ENCODE measurements around the gene ZNF853. TPM values are rescaled to one million over a fixed set of nuclear protein-coding genes. Genes with fewer than 3 reads are reported as not detected.

The ZNF853 gene
- total RNA-seq, 3 donors from 2014 or later (not counting 1 experiment from before 2014, with no cell fraction given): 6.5 to 12.0 (median 9.7) TPM

GRCh38 chr7:6606866-6607583 is 8.4 kb upstream of the ZNF853 start:
- H3K4me1 Mint-ChIP-seq: peaks cover 5 to 13% of the 10 kb centered on the region in 2 donors
- 97% methylated on average over 36 of the region's 36 CpGs for WGBS (ENCODE audit: insufficient coverage)
- no peak overlapping the region for H3K27ac ChIP-seq (ENCODE audit: low read length)
- H3K36me3 Mint-ChIP-seq: no peaks in the 10 kb centered on the region
- intact Hi-C loops (cut with micrococcal nuclease): no loop called here
- H3K27me3 Mint-ChIP-seq (ENCODE audit: low read depth in 2 of 2): no peaks in the 10 kb centered on the region
- no peaks in the 10 kb centered on the region for H3K9me3 Mint-ChIP-seq
- H3K4me3 Mint-ChIP-seq: no peak overlapping the region
- ATAC-seq (no peak), DNase-seq (no peak)
- TF ChIP-seq CTCF (IDR thresholded peaks at IDR 0.05): no peak
- H3K4me1 ChIP-seq (ENCODE audit: control insufficient read depth, insufficient read depth, low read length): peaks cover 4% of the 10 kb centered on the region
- H3K36me3 ChIP-seq (ENCODE audit: control insufficient read depth, insufficient read depth, low read length): peaks cover 14% of the 10 kb centered on the region
- no peaks in the 10 kb centered on the region for H3K27me3 ChIP-seq (ENCODE audit: control insufficient read depth, insufficient read depth, low read length)
- H3K4me3 ChIP-seq (ENCODE audit: low read length): no peak overlapping the region
- no peak overlapping the region for H3K27ac Mint-ChIP-seq
- H3K9me3 ChIP-seq (ENCODE audit: control insufficient read depth, insufficient read depth, low read length): no peaks in the 10 kb centered on the region

- H3K4me1 ChIP-seq (ENCODE audit: control insufficient read depth, insufficient read depth, low read length): no peaks in the 10 kb centered on the region
- 96% methylated on average over 38 of the region's 38 CpGs for WGBS (ENCODE audit: insufficient coverage)
- Mint-ChIP-seq H3K4me1 (peaks cover 0 to 13% of the 10 kb centered on the region in 2 donors), H3K4me3 (no peak overlapping the region), H3K36me3 (no peaks in the 10 kb centered on the region), H3K27me3 (ENCODE audit: low read depth in 2 of 2) (no peaks in the 10 kb centered on the region), H3K9me3 (no peaks in the 10 kb centered on the region), H3K27ac (no peak overlapping the region)
- H3K27ac ChIP-seq (ENCODE audit: low read length): no peak overlapping the region
- H3K9me3 ChIP-seq (ENCODE audit: control insufficient read depth, insufficient read depth, low read length): no peaks in the 10 kb centered on the region
- H3K36me3 ChIP-seq (ENCODE audit: control insufficient read depth, insufficient read depth, low read length): peaks cover 10% of the 10 kb centered on the region
- no peak for TF ChIP-seq CTCF (IDR thresholded peaks at IDR 0.05)
- H3K4me3 ChIP-seq (ENCODE audit: low read length): no peak overlapping the region
- ATAC-seq: peak in 1 of 3 donors; percentile 18
- H3K27me3 ChIP-seq (ENCODE audit: control insufficient read depth, insufficient read depth, low read length): no peaks in the 10 kb centered on the region
- DNase-seq: no peak
- intact Hi-C loops (cut with micrococcal nuclease): no loop called here
Observed at GRCh38 chr7:6607651-6608051, 7.8 kb upstream of the ZNF853 start.

- peaks cover 0 to 13% of the 10 kb centered on the region in 2 donors for H3K4me1 Mint-ChIP-seq
- no peak overlapping the region for H3K27ac Mint-ChIP-seq
- no peak for DNase-seq
- H3K36me3 Mint-ChIP-seq: no peaks in the 10 kb centered on the region
- H3K27me3 ChIP-seq (ENCODE audit: control insufficient read depth, insufficient read depth, low read length): no peaks in the 10 kb centered on the region
- H3K4me3 ChIP-seq (ENCODE audit: low read length): no peak overlapping the region
- H3K4me3 Mint-ChIP-seq: no peak overlapping the region
- peaks cover 9% of the 10 kb centered on the region for H3K36me3 ChIP-seq (ENCODE audit: control insufficient read depth, insufficient read depth, low read length)
- ATAC-seq: no peak
- WGBS (ENCODE audit: insufficient coverage): 95% methylated on average over 26 of the region's 27 CpGs
- H3K9me3 Mint-ChIP-seq: no peaks in the 10 kb centered on the region
- H3K9me3 ChIP-seq (ENCODE audit: control insufficient read depth, insufficient read depth, low read length): no peaks in the 10 kb centered on the region
- intact Hi-C loops (cut with micrococcal nuclease): no loop called here
- H3K4me1 ChIP-seq (ENCODE audit: control insufficient read depth, insufficient read depth, low read length): no peaks in the 10 kb centered on the region
- no peak overlapping the region for H3K27ac ChIP-seq (ENCODE audit: low read length)
- TF ChIP-seq CTCF (IDR thresholded peaks at IDR 0.05): no peak
- no peaks in the 10 kb centered on the region for H3K27me3 Mint-ChIP-seq (ENCODE audit: low read depth in 2 of 2)
Observed at GRCh38 chr7:6608081-6608480, 7.3 kb upstream of the ZNF853 start.

GRCh38 chr7:6608794-6609193 is 6.6 kb upstream of the ZNF853 start:
- TF ChIP-seq CTCF (IDR thresholded peaks at IDR 0.05): no peak
- DNase-seq (no peak), ATAC-seq (no peak)
- 98% methylated on average over 12 of the region's 12 CpGs for WGBS (ENCODE audit: insufficient coverage)
- no peaks in the 10 kb centered on the region for H3K4me1 ChIP-seq (ENCODE audit: control insufficient read depth, insufficient read depth, low read length)
- H3K36me3 ChIP-seq (ENCODE audit: control insufficient read depth, insufficient read depth, low read length): peaks cover 9% of the 10 kb centered on the region
- H3K4me3 Mint-ChIP-seq: no peak overlapping the region
- no peaks in the 10 kb centered on the region for H3K9me3 ChIP-seq (ENCODE audit: control insufficient read depth, insufficient read depth, low read length)
- H3K27ac Mint-ChIP-seq: no peak overlapping the region
- H3K4me3 ChIP-seq (ENCODE audit: low read length): no peak overlapping the region
- no peaks in the 10 kb centered on the region for H3K36me3 Mint-ChIP-seq
- no peaks in the 10 kb centered on the region for H3K27me3 Mint-ChIP-seq (ENCODE audit: low read depth in 2 of 2)
- no peaks in the 10 kb centered on the region for H3K27me3 ChIP-seq (ENCODE audit: control insufficient read depth, insufficient read depth, low read length)
- no peaks in the 10 kb centered on the region for H3K9me3 Mint-ChIP-seq
- no peak overlapping the region for H3K27ac ChIP-seq (ENCODE audit: low read length)
- H3K4me1 Mint-ChIP-seq: peaks cover 0 to 13% of the 10 kb centered on the region in 2 donors
- intact Hi-C loops (cut with micrococcal nuclease): no loop called here
